NB4 (cell line): ENCODE data around the gene USP3.

Experiments
- DNase-seq: peaks from one replicate; pipeline ENCODE4 v3.0.0; 2010; ENCODE audit warnings: low read depth
- H3K4me3 ChIP-seq: one replicate; pipeline ENCODE4 v1.5.1; 2011; ENCODE audit warnings: mild to moderate bottlenecking, low read depth, low read length, moderate library complexity
- MYC ChIP-seq: IDR thresholded peaks from 2 replicates; pipeline ENCODE4 v1.6.1; 2011; ENCODE audit warnings: low read depth, low read length
- POLR2A ChIP-seq: IDR thresholded peaks from 2 replicates; pipeline ENCODE4 v1.6.1; 2011; ENCODE audit warnings: mild to moderate bottlenecking; ENCODE audit not compliant: insufficient read length; ENCODE audit errors: extremely low read depth
- TF ChIP-seq, protein P1 (sequence below): IDR thresholded peaks from one replicate; pipeline ENCODE4 v1.5.1; 2012; ENCODE audit warnings: low read depth, low read length
- TF ChIP-seq, protein P2 (sequence below): IDR thresholded peaks from 2 replicates; pipeline ENCODE4 v1.6.1; 2011; ENCODE audit warnings: low read depth, low read length

USP3 gene

DNA sequence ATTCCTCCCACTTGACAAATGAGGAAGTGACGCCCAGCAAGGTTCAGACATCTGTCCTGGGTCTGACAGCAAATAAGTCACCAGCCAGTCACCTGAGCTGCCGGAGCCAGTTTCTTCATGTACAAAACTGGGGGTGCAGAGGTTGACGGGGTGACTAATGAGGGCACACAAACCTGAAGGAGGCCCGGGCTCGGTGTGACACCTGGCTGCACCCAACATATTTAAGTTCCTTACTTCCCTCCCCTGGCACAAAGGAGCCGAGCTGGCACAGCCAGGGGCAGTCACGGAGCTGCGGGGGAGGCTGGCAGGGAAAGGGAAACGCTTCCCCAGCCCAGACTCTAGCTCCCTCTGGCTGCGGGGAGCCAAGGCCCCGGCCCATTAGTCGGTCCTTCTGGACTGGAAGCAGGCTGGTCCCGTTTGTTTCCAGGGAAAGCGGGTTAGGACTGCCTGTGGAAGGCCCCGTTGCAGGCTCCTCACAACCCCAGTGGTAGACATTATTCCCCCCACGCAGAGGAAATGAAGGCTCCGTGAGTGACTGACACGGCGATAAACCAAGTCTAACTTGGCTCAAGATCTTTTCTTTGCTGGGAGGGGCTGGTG lies 95.1 kb downstream of the USP3 start:
- peak overlapping the region; percentile 81 for H3K4me3 ChIP-seq
- TF ChIP-seq, protein P1, sequence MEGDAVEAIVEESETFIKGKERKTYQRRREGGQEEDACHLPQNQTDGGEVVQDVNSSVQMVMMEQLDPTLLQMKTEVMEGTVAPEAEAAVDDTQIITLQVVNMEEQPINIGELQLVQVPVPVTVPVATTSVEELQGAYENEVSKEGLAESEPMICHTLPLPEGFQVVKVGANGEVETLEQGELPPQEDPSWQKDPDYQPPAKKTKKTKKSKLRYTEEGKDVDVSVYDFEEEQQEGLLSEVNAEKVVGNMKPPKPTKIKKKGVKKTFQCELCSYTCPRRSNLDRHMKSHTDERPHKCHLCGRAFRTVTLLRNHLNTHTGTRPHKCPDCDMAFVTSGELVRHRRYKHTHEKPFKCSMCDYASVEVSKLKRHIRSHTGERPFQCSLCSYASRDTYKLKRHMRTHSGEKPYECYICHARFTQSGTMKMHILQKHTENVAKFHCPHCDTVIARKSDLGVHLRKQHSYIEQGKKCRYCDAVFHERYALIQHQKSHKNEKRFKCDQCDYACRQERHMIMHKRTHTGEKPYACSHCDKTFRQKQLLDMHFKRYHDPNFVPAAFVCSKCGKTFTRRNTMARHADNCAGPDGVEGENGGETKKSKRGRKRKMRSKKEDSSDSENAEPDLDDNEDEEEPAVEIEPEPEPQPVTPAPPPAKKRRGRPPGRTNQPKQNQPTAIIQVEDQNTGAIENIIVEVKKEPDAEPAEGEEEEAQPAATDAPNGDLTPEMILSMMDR = peak; percentile 47
- TF ChIP-seq POLR2A (no peak), MYC (no peak)
- peak; percentile 66 for DNase-seq

DNA sequence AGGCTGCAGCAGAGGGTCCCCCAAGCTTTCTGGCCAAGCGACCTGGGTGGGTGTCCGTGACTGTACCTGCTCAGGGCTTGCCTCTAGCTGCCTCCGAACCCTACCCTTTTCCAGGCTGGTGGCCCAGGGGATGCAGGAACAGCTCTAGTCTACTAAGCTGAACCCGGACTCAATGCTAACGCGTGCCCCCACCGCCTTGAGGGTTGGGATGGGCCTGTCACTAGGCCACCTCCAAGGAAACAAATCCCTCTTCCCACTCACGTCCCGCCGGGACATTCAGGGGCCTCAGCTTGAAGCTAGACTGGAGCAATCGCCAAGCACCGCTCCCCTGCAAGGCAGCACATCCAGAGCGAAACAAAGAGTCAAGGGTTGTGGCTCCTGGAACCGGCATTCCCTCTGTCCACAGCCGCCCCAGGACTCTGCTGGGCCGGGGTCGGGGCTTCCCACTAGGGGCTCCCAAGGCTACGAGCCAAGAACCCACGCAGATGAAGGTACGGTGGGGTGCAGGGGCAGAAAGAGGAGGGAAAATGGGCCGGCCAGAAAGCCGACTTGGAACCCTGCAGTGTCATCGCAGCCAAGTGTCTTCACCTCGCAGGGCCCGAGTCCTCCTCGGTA lies 95.7 kb downstream of the USP3 start:
- TF ChIP-seq POLR2A = no peak
- TF ChIP-seq, protein P2, sequence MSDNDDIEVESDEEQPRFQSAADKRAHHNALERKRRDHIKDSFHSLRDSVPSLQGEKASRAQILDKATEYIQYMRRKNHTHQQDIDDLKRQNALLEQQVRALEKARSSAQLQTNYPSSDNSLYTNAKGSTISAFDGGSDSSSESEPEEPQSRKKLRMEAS = no peak
- peak overlapping the region; percentile 81 for H3K4me3 ChIP-seq
- DNase-seq = peak; percentile 47

DNA sequence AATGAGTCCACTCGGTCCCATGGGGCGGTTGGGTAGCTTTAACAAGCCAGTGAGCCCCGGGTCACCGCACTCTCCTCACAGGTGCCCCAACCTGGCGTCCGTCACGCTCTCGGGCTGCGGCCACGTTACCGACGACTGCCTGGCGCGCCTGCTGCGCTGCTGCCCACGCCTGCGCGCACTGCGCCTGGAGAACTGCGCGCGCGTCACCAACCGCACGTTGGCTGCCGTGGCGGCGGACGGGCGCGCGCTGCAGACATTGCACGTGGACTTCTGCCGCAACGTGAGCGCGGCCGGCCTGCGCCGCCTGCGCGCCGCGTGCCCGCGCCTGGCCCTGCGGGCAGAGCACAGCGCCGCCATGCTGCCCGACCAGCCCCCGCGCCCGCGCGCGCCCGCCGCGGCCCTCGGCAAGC lies 96.2 kb downstream of the USP3 start:
- peak; percentile 100 for TF ChIP-seq MYC
- TF ChIP-seq, protein P2 = peak; percentile 99
- peak; percentile 98 for TF ChIP-seq POLR2A
- TF ChIP-seq, protein P1 = no peak
- peak overlapping the region; percentile 81 for H3K4me3 ChIP-seq
- DNase-seq = peak; percentile 95

DNA sequence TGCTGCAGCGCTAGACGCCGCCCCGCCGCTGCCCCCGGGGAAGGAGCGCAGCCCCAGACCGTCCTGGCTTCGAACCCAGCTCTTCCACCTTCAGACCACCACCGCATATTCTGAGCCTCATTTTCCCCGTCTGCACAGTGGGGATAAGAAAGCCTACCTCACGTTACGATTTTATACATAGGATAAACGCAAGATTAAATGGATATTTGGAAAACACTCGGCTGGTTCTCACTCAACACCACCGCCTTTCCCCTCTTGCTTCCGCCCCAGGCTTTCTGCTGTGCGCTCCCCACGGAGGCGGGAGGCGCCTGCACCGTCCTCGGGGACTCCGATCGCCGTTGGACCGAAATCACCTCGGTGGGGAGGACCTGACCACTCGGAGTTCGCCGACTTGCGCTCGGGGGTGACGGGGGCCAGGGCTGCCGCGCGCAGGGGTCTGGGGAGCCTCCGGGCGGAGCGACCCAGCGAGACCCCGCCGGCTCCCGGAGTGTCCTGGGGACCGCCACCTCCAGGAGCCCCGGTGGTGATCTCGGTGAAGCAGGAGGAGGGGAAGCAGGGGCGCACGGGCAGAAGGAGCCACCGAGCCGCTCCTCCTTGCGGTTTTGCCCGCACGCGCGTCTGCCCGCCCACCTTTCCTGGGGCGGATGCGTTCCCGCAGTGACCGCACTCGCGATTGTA lies 96.8 kb downstream of the USP3 start:
- peak; percentile 67 for DNase-seq
- H3K4me3 ChIP-seq = peak overlapping the region; percentile 80
- TF ChIP-seq, protein P1 = no peak
- no peak for TF ChIP-seq POLR2A
- no peak for TF ChIP-seq MYC
- TF ChIP-seq, protein P2 = no peak

DNA sequence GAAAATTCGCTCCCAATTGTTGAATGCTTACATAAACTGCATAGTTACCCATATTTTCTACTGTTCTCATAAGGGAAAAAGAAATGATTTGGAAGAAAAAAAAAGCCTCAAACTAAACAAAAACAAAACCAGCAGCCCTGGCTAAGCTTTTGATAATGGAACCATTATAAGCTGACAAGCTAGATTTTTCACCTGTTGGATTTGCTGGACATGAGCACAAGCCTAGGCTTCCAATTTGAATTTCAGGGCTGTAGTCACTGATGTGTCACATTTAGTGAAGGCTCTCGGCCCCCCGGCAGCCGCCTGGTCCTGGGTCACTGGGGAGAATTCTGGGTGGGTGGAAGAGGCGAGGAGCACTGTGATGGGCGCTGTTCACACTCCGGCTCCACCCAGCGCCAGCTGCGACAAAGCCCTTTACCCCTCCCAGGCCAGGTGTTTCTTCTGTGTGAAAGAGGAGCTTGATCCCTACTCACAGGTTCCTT lies 97.4 kb downstream of the USP3 start:
- peak overlapping the region; percentile 80 for H3K4me3 ChIP-seq
- TF ChIP-seq, protein P2 = no peak
- no peak for TF ChIP-seq POLR2A
- TF ChIP-seq, protein P1 = no peak
- no peak for TF ChIP-seq MYC
- DNase-seq = no peak

DNA sequence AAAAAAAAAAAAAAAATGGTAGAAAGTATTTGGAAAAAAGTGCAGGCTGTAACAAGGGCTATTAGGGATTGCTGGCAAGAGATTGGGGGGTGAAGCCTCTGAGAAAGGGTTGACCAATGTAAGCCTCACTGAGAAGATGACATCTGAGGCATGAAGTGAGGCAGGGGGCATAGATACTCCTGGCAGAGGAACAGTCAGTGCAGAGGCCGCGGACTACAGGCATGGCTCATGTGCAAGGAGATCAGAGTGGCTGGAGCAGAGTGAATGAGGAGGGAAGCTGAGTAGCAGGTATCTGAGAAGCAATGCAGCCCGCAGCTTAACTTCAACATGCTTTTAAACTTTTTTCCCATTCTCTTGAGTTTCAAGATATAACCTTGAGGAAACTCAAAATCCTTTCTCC lies 98.2 kb downstream of the USP3 start:
- no peak for DNase-seq
- TF ChIP-seq, protein P2 = no peak
- TF ChIP-seq, protein P1 = no peak
- no peak for TF ChIP-seq POLR2A
- TF ChIP-seq MYC = no peak
- no peak overlapping the region for H3K4me3 ChIP-seq
